Measurements from ENCODE around the gene FBXW5.

The FBXW5 gene

DNA sequence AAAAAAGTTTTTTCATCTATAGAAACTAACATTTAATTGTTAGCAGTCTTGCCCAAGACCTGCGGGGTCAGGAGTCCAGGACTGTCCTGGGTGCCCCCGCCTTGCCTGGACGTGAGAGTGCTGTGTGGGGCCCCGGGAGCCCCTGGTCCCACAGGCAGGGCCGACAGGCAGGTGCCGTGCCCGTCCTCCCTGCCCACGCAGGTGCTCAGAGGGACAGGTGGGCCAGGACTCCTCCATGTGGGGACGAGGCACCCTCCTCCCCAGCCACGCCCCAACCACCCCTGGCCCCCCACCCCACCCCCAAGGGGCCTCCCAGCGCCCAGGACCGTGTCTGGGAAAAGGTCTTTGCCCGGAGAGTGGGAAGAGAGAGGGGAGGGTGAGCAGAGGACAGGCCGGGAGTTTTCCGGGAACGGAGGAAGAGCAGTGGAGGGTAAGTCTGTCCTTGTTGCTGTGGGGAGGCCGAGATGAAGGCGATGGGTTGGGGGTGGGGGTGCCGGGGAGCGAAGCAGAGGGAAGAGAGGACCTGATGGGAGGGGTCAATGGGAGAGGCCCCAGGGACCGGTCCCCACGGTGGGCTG lies 4.8 kb upstream of the FBXW5 start:
- no peak for DNase-seq

- DNase-seq, result no peak
These were observed 3.5 kb upstream of the FBXW5 start for GRCh38 chr9:136947955-136948510.

- DNase-seq, result no peak
These were observed 2.7 kb upstream of the FBXW5 start for GRCh38 chr9:136947028-136947891.

GRCh38 chr9:136946228-136947027 lies 1.9 kb upstream of the FBXW5 start:
- no peak for DNase-seq

GRCh38 chr9:136945333-136946227 lies 1.0 kb upstream of the FBXW5 start:
- no peak for DNase-seq

DNA sequence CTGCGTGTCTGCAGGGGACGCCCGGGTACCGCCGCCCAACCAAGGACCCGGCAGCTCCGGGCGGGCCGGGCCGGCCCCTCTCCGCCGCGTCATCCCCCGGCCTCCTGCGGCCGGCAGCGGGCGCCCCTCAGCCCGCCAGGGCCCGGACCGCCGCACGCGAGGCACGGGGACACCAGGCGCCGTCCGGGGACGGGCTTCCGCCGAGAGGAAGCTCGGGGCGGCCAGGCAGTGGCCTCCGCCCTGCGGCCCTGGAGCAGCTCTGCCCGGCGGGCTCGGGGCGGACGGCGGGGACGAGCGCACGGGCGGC lies 373 bp downstream of the FBXW5 start:
- DNase-seq, result no peak

- DNase-seq, result peak; percentile 8
These were observed 987 bp downstream of the FBXW5 start for GRCh38 chr9:136943291-136944211.

GRCh38 chr9:136942881-136943230 lies 1.7 kb downstream of the FBXW5 start:
- DNase-seq, result no peak

GRCh38 chr9:136942112-136942880 lies 2.2 kb downstream of the FBXW5 start:
- no peak for DNase-seq

GRCh38 chr9:136941231-136942111 lies 3.1 kb downstream of the FBXW5 start:
- DNase-seq, result no peak

- no peak for DNase-seq
These were observed 3.9 kb downstream of the FBXW5 start for GRCh38 chr9:136940526-136941230.

- DNase-seq, result no peak
These were observed 4.5 kb downstream of the FBXW5 start for GRCh38 chr9:136939996-136940525.

DNA sequence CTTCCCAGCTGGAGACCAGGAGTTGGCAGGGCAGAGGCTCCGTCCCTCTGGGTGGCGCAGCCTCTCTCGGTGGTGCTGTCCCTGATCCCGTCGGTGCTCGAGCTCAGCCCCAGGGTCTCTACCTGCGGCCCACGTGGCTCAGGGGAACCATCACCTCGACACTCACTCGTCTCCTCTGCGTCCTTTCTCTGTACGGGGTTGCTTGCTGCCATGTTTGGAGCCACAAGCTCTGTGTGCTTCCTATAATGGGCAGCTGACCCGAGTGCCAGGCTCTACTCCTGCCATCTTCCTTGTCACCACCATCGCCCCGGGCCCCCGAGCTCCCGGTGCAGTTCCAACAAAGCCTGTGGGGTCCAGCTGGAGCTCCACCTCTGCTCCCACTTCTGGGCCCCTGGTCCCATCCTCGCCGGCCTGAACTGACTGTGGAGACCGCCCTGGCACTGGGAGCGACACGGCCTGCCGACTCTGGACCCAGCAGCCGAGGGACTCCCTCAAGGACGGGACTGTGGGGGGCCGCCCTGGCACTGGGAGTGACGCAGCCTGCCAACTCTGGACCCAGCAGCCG lies 5.0 kb downstream of the FBXW5 start:
- no peak for DNase-seq

DNA sequence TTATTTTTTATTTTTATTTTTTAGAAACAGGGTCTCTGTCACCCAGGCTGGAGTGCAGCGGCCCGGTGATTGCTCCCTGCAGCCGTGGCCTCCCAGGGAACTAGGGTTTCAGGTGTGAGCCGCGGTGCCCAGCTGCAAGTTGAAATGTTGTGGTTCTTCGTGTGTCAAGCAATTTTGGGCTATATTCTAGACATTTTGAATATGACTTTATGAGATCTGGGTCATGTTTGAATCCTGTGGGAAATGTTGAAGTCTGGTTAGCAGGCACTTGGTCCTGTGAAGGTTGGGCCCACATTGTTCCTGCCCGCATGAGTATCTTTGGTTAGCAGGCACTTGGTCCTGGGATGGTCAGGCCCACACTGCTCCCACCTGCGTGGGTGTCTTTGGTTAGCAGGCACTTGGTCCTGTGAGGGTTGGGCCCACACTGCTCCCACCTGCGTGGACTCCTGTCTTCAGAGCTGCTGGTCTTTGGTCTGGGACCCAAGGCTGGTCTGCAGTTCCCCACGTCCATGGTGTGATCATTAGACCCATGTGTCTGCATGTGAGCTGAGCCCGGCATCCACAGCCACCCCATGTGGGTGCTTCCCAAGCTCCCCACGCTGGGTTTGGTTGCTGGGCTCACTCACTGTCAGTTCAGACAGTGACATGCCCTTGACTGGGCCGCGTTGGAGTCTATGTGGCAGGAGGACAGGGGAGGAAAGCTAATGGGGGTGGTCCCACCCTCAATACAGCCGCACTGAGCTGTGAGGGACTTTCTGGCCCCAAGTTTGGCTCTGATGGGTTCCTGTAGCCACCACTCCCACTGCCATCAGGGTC lies 7.1 kb downstream of the FBXW5 start:
- no peak for DNase-seq

- no peak for DNase-seq
These were observed 7.8 kb downstream of the FBXW5 start for GRCh38 chr9:136936645-136937170.

DNA sequence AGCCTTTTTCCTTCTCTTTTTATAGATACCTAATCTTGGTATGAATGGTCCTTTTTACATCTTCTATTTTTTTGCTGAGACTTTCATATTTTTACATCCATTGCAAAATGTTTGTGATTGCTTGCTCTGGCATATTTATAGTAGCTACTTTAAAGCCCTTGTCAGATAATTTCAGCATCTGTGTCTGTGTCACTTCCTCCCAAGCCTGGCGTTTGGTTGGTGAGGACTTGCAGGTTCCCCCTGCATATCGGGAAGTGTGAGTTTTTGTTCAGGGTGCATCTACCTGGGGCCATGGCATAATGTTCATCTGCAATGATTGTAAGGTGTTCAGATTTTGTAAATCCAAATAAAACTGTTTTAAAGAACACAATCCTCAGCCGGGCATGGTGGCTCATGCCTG lies 8.9 kb downstream of the FBXW5 start:
- no peak for DNase-seq

GRCh38 chr9:136934277-136934676 lies 10.3 kb downstream of the FBXW5 start:
- no peak for DNase-seq
